ENCODE results near the gene ALDH1B1. TPM values are rescaled to one million over a fixed set of nuclear protein-coding genes. Genes with fewer than 3 reads are reported as not detected.

The ALDH1B1 gene
- total RNA-seq, 2 experiments from 2014 or later: 0.19 to 0.20 TPM

DNA sequence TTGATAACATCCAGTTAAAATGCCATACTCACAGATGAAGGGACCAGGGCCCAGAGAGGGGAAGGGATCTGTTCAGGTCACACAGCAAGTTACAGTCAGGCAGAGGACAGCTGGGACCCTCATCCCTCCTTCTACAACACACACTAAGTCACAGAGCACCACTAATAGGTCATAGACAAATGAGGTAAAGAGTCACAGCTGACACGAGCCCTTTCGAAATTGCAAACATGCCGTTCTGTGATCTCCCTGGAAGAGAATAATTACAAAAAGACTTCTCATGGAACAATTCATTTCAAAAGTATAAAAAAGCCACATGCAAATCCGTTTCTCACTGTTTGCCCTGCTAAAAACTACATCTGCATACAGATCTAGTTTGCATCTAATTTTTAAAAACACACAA, 16.2 kb downstream of the ALDH1B1 start:
- Histone ChIP-seq H3K9me3 (ENCODE audit: control insufficient read depth in 1 of 2, insufficient read depth in 1 of 2, low read length in 2 of 2) (no peaks in the 10 kb centered on the region), H3K36me3 (ENCODE audit: insufficient read depth, low read length) (no peaks in the 10 kb centered on the region), H3K27ac (ENCODE audit: low read depth in 1 of 2, low read length in 2 of 2) (no peak overlapping the region), H3K27me3 (ENCODE audit: control insufficient read depth in 1 of 2, insufficient read depth in 2 of 2, low read length in 2 of 2) (peaks cover 0 to 2% of the 10 kb centered on the region in 2 experiments), H3K4me3 (ENCODE audit: low read length) (no peak overlapping the region), H3K4me1 (ENCODE audit: insufficient read depth, low read length) (no peaks in the 10 kb centered on the region)
- ChIA-PET CTCF (no interaction called here), POLR2A (no interaction called here)
- Mint-ChIP-seq H3K27me3 (peaks cover 24% of the 10 kb centered on the region), H3K4me3 (no peak overlapping the region), H3K4me1 (ENCODE audit: low read depth) (no peaks in the 10 kb centered on the region), H3K9me3 (no peaks in the 10 kb centered on the region), H3K27ac (no peak overlapping the region), H3K36me3 (ENCODE audit: low read depth) (no peaks in the 10 kb centered on the region)
- intact Hi-C loops (cut with DNase I, micrococcal nuclease): no loop called here
- ATAC-seq (ENCODE audit: poor library complexity): no peak
- no peak for DNase-seq
- no peak for TF ChIP-seq CTCF (IDR thresholded peaks at IDR 0.05)

- intact Hi-C loops (cut with DNase I, micrococcal nuclease): no loop called here
Observed at GRCh38 chr9:38412751-38413150, 20.2 kb downstream of the ALDH1B1 start.

GRCh38 chr9:38413283-38413682, 20.8 kb downstream of the ALDH1B1 start:
- CTCF ChIA-PET: no interaction called here
- Histone ChIP-seq H3K4me1 (ENCODE audit: insufficient read depth, low read length) (no peaks in the 10 kb centered on the region), H3K9me3 (ENCODE audit: control insufficient read depth in 1 of 2, insufficient read depth in 1 of 2, low read length in 2 of 2) (no peaks in the 10 kb centered on the region), H3K4me3 (ENCODE audit: low read length) (no peak overlapping the region), H3K36me3 (ENCODE audit: insufficient read depth, low read length) (no peaks in the 10 kb centered on the region), H3K27me3 (ENCODE audit: control insufficient read depth in 1 of 2, insufficient read depth in 2 of 2, low read length in 2 of 2) (no peaks in the 10 kb centered on the region), H3K27ac (ENCODE audit: low read depth in 1 of 2, low read length in 2 of 2) (no peak overlapping the region)
- no peak for ATAC-seq (ENCODE audit: poor library complexity)
- intact Hi-C loops (cut with DNase I, micrococcal nuclease): no loop called here
- Mint-ChIP-seq H3K36me3 (ENCODE audit: low read depth) (no peaks in the 10 kb centered on the region), H3K4me1 (ENCODE audit: low read depth) (no peaks in the 10 kb centered on the region), H3K27ac (no peak overlapping the region), H3K4me3 (no peak overlapping the region), H3K27me3 (peaks cover 3% of the 10 kb centered on the region), H3K9me3 (no peaks in the 10 kb centered on the region)
- POLR2A ChIA-PET: no interaction called here
- DNase-seq: no peak
- no peak for TF ChIP-seq CTCF (IDR thresholded peaks at IDR 0.05)

More at GRCh38 chr9:38412751-38413150, 20.2 kb downstream of the ALDH1B1 start:
- no peaks in the 10 kb centered on the region for H3K9me3 ChIP-seq (ENCODE audit: control insufficient read depth in 1 of 2, insufficient read depth in 1 of 2, low read length in 2 of 2)
- ATAC-seq (ENCODE audit: poor library complexity) (no peak), DNase-seq (no peak)
- Mint-ChIP-seq H3K4me1 (ENCODE audit: low read depth) (no peaks in the 10 kb centered on the region), H3K4me3 (no peak overlapping the region), H3K9me3 (no peaks in the 10 kb centered on the region), H3K27me3 (peaks cover 3% of the 10 kb centered on the region), H3K27ac (no peak overlapping the region), H3K36me3 (ENCODE audit: low read depth) (no peaks in the 10 kb centered on the region)
- H3K4me3 ChIP-seq (ENCODE audit: low read length): no peak overlapping the region
- no peaks in the 10 kb centered on the region for H3K27me3 ChIP-seq (ENCODE audit: control insufficient read depth in 1 of 2, insufficient read depth in 2 of 2, low read length in 2 of 2)
- CTCF ChIA-PET: no interaction called here
- H3K27ac ChIP-seq (ENCODE audit: low read depth in 1 of 2, low read length in 2 of 2): no peak overlapping the region
- POLR2A ChIA-PET: no interaction called here
- TF ChIP-seq CTCF (IDR thresholded peaks at IDR 0.05): no peak
- H3K36me3 ChIP-seq (ENCODE audit: insufficient read depth, low read length): no peaks in the 10 kb centered on the region
- H3K4me1 ChIP-seq (ENCODE audit: insufficient read depth, low read length): no peaks in the 10 kb centered on the region

Measured in CD4-positive, alpha-beta T cell (primary cell).